HEK293 (cell line): Measurements from ENCODE around the gene WDR91.

ENCODE experiments used
- CTCF ChIA-PET: fragments of 350-600 bp; formaldehyde crosslinking; extraction: SDS; loops from one replicate; lab custom pipeline; 2021; ENCODE audit warnings: antibody characterized with exemption; lab: Yijun Ruan, JAX
- POLR2A ChIA-PET: fragments of 300-600 bp; formaldehyde crosslinking; extraction: SDS; loops from one replicate; lab custom pipeline; 2020; ENCODE audit warnings: antibody characterized with exemption, inconsistent platforms; lab: Yijun Ruan, JAX
- H3K27ac ChIP-seq: fragments of 200-500 bp; sonication (Bioruptor generic); 2 replicates; pipeline ENCODE4 v1.5.1; 2014; ENCODE audit warnings: low read depth, low read length, control low read depth, inconsistent platforms; ENCODE audit errors: extremely low read depth
- H3K36me3 ChIP-seq, 2 experiments: fragments of 200-500 bp in 1 of 2; sonication (Bioruptor generic) in 1 of 2; 1 replicate in 1 of 2; 2 replicates in 1 of 2; pipeline ENCODE4 v1.5.1; 2014 to 2017; ENCODE audit warnings: inconsistent platforms in 2 of 2, low read length in 2 of 2; ENCODE audit not compliant: control insufficient read depth in 2 of 2, insufficient read depth in 1 of 2
- H3K4me1 ChIP-seq: fragments of 200-500 bp; sonication (Bioruptor generic); 2 replicates; pipeline ENCODE4 v1.5.1; 2014; ENCODE audit warnings: mild to moderate bottlenecking, low read length, inconsistent platforms; ENCODE audit not compliant: control insufficient read depth, insufficient read depth
- H3K4me3 ChIP-seq: 2 replicates; pipeline ENCODE4 v1.5.1; 2011; ENCODE audit warnings: low read depth, mild to moderate bottlenecking, control low read depth, low read length, moderate library complexity
- H3K9me3 ChIP-seq: fragments of 200-500 bp; sonication (Bioruptor generic); 2 replicates; pipeline ENCODE4 v1.5.1; 2014; ENCODE audit warnings: low read depth, low read length, inconsistent platforms; ENCODE audit not compliant: control insufficient read depth, insufficient read depth
- EGR2 ChIP-seq: fragments of 450-650 bp; formaldehyde crosslinking; IDR thresholded peaks from 2 replicates; pipeline ENCODE4 v1.5.1; 2016; ENCODE audit warnings: low read depth, missing biosample characterization, missing genetic modification characterization
- INSM2 ChIP-seq: fragments of 450-650 bp; formaldehyde crosslinking; IDR thresholded peaks from 2 replicates; pipeline ENCODE4 v1.5.1; 2016; ENCODE audit warnings: missing biosample characterization, missing genetic modification characterization
- PRDM4 ChIP-seq: fragments of 450-650 bp; formaldehyde crosslinking; IDR thresholded peaks from 2 replicates; pipeline ENCODE4 v1.5.1; 2017; ENCODE audit warnings: missing biosample characterization, missing genetic modification characterization
- SCRT1 ChIP-seq: fragments of 450-650 bp; formaldehyde crosslinking; IDR thresholded peaks from 2 replicates; pipeline ENCODE4 v1.5.1; 2016; ENCODE audit warnings: missing biosample characterization, missing genetic modification characterization, borderline replicate concordance
- SP3 ChIP-seq: fragments of 450-650 bp; formaldehyde crosslinking; IDR thresholded peaks from 2 replicates; pipeline ENCODE4 v1.5.1; 2016; ENCODE audit warnings: missing biosample characterization, missing genetic modification characterization
- ZBTB20 ChIP-seq: fragments of 450-650 bp; formaldehyde crosslinking; IDR thresholded peaks from 2 replicates; pipeline ENCODE4 v1.5.1; 2016; ENCODE audit warnings: missing biosample characterization, missing genetic modification characterization
- ZBTB44 ChIP-seq: fragments of 450-650 bp; IDR thresholded peaks from 2 replicates; pipeline ENCODE4 v1.5.1; 2018; ENCODE audit warnings: missing biosample characterization, mild to moderate bottlenecking, missing genetic modification characterization
- ZBTB48 ChIP-seq: fragments of 450-650 bp; formaldehyde crosslinking; IDR thresholded peaks from 2 replicates; pipeline ENCODE4 v1.5.1; 2016; ENCODE audit warnings: missing biosample characterization, missing genetic modification characterization
- ZEB2 ChIP-seq: fragments of 450-650 bp; formaldehyde crosslinking; IDR thresholded peaks from 2 replicates; pipeline ENCODE4 v1.5.1; 2016; ENCODE audit warnings: missing biosample characterization, missing genetic modification characterization
- ZFP37 ChIP-seq: fragments of 450-650 bp; formaldehyde crosslinking; IDR thresholded peaks from 2 replicates; pipeline ENCODE4 v1.5.1; 2016; ENCODE audit warnings: missing biosample characterization, missing genetic modification characterization
- ZNF121 ChIP-seq: fragments of 450-650 bp; formaldehyde crosslinking; IDR thresholded peaks from 2 replicates; pipeline ENCODE4 v1.5.1; 2016; ENCODE audit warnings: missing biosample characterization, missing genetic modification characterization
- ZNF140 ChIP-seq: fragments of 450-650 bp; formaldehyde crosslinking; IDR thresholded peaks from 2 replicates; pipeline ENCODE4 v1.5.1; 2016; ENCODE audit warnings: missing biosample characterization, missing genetic modification characterization
- ZNF155 ChIP-seq: fragments of 450-650 bp; formaldehyde crosslinking; IDR thresholded peaks from 2 replicates; pipeline ENCODE4 v1.5.1; 2016; ENCODE audit warnings: missing biosample characterization, missing genetic modification characterization
- ZNF223 ChIP-seq: fragments of 450-650 bp; formaldehyde crosslinking; IDR thresholded peaks from 2 replicates; pipeline ENCODE4 v1.5.1; 2016; ENCODE audit warnings: missing biosample characterization, missing genetic modification characterization
- ZNF274 ChIP-seq, 2 experiments: fragments of 200-500 bp in 1 of 2; fragments of 450-650 bp in 1 of 2; sonication (Bioruptor generic) in 1 of 2; formaldehyde crosslinking in 1 of 2; IDR thresholded peaks; 2 replicates each; pipeline versions ENCODE4 v1.5.1 to v1.6.1; 2014 to 2016; ENCODE audit warnings: borderline replicate concordance in 1 of 2, inconsistent platforms in 1 of 2, low read length in 1 of 2, missing biosample characterization in 1 of 2, missing genetic modification characterization in 1 of 2
- ZNF292 ChIP-seq: fragments of 450-650 bp; formaldehyde crosslinking; IDR thresholded peaks from 2 replicates; pipeline ENCODE4 v1.5.1; 2016; ENCODE audit warnings: low read depth, missing biosample characterization, missing genetic modification characterization, borderline replicate concordance
- ZNF37A ChIP-seq: fragments of 450-650 bp; IDR thresholded peaks from 2 replicates; pipeline ENCODE4 v1.5.1; 2018; ENCODE audit warnings: missing biosample characterization, missing genetic modification characterization
- ZNF416 ChIP-seq: fragments of 450-650 bp; formaldehyde crosslinking; IDR thresholded peaks from 2 replicates; pipeline ENCODE4 v1.5.1; 2016; ENCODE audit warnings: missing biosample characterization, missing genetic modification characterization
- ZNF423 ChIP-seq: fragments of 450-650 bp; formaldehyde crosslinking; IDR thresholded peaks from 2 replicates; pipeline ENCODE4 v1.5.1; 2016; ENCODE audit warnings: missing biosample characterization, missing genetic modification characterization
- ZNF473 ChIP-seq: fragments of 450-650 bp; formaldehyde crosslinking; IDR thresholded peaks from 2 replicates; pipeline ENCODE4 v1.5.1; 2017; ENCODE audit warnings: missing biosample characterization, missing genetic modification characterization
- ZNF488 ChIP-seq: fragments of 450-650 bp; formaldehyde crosslinking; IDR thresholded peaks from 2 replicates; pipeline ENCODE4 v1.5.1; 2016; ENCODE audit warnings: missing biosample characterization, missing genetic modification characterization
- ZNF560 ChIP-seq: fragments of 450-650 bp; formaldehyde crosslinking; IDR thresholded peaks from 2 replicates; pipeline ENCODE4 v1.5.1; 2017; ENCODE audit warnings: missing biosample characterization, missing genetic modification characterization, borderline replicate concordance
- ZNF623 ChIP-seq: fragments of 450-650 bp; formaldehyde crosslinking; IDR thresholded peaks from 2 replicates; pipeline ENCODE4 v1.5.1; 2016; ENCODE audit warnings: missing biosample characterization, missing genetic modification characterization
- ZNF658 ChIP-seq: fragments of 450-650 bp; formaldehyde crosslinking; IDR thresholded peaks from 2 replicates; pipeline ENCODE4; 2016; ENCODE audit warnings: missing biosample characterization, missing genetic modification characterization
- ZNF701 ChIP-seq: fragments of 450-650 bp; formaldehyde crosslinking; IDR thresholded peaks from 2 replicates; pipeline ENCODE4 v1.5.1; 2016; ENCODE audit warnings: missing biosample characterization, missing genetic modification characterization
- ZNF791 ChIP-seq: fragments of 450-650 bp; formaldehyde crosslinking; IDR thresholded peaks from 2 replicates; pipeline ENCODE4 v1.5.1; 2016; ENCODE audit warnings: missing biosample characterization, missing genetic modification characterization
- ZNF792 ChIP-seq: fragments of 450-650 bp; formaldehyde crosslinking; IDR thresholded peaks from 2 replicates; pipeline ENCODE4 v1.5.1; 2016; ENCODE audit warnings: missing biosample characterization, missing genetic modification characterization

The WDR91 gene

GRCh38 chr7:135192914-135193536 is 18.3 kb downstream of the WDR91 start:
- peaks cover 0 to 75% of the 10 kb centered on the region in 2 experiments; a peak in 2 of 3 replicates for H3K36me3 ChIP-seq
- TF ChIP-seq ZNF791 (tag by site-specific recombination) (no peak), ZNF701 (no peak), ZNF274 (IDR thresholded peaks at IDR 0.05; ENCODE audit: low read length) (no peak), ZNF274 (tag by site-specific recombination; IDR thresholded peaks at IDR 0.05; ENCODE audit: borderline replicate concordance) (no peak), ZNF37A (tag by site-specific recombination) (no peak), ZNF488 (tag by site-specific recombination) (no peak)
- H3K27ac ChIP-seq: no peak overlapping the region
- no peaks in the 10 kb centered on the region for H3K4me1 ChIP-seq
- no peak overlapping the region for H3K4me3 ChIP-seq
- no peaks in the 10 kb centered on the region for H3K9me3 ChIP-seq
- ChIA-PET CTCF (no interaction called here), POLR2A (no interaction called here)

- no peak overlapping the region for H3K4me3 ChIP-seq
- POLR2A ChIA-PET: no interaction called here
- H3K4me1 ChIP-seq: no peaks in the 10 kb centered on the region
- no peak overlapping the region for H3K27ac ChIP-seq
- CTCF ChIA-PET: no interaction called here
- no peaks in the 10 kb centered on the region for H3K9me3 ChIP-seq
- H3K36me3 ChIP-seq: peaks cover 0 to 73% of the 10 kb centered on the region in 2 experiments; a peak in 2 of 3 replicates
- no peak for TF ChIP-seq ZNF121
- no peak for TF ChIP-seq ZBTB48 (tag by site-specific recombination)
- no peak for TF ChIP-seq ZNF37A (tag by site-specific recombination)
- no peak for TF ChIP-seq ZNF560 (tag by site-specific recombination)
- TF ChIP-seq ZBTB20 (tag by site-specific recombination): no peak
- no peak for TF ChIP-seq ZNF623 (tag by site-specific recombination)
- no peak for TF ChIP-seq PRDM4 (tag by site-specific recombination)
- no peak for TF ChIP-seq ZNF473 (tag by site-specific recombination)
- TF ChIP-seq ZNF792 (tag by site-specific recombination): no peak
- no peak for TF ChIP-seq ZNF223
- TF ChIP-seq, all 188 proteins: peak for 0
Observed at GRCh38 chr7:135190703-135191102, 20.6 kb downstream of the WDR91 start.

GRCh38 chr7:135189961-135190360 is 21.4 kb downstream of the WDR91 start:
- Histone ChIP-seq H3K4me3 (no peak overlapping the region), H3K36me3 (peaks cover 0 to 74% of the 10 kb centered on the region in 2 experiments; a peak in 2 of 3 replicates), H3K9me3 (no peaks in the 10 kb centered on the region), H3K4me1 (no peaks in the 10 kb centered on the region), H3K27ac (no peak overlapping the region)
- CTCF ChIA-PET: no interaction called here
- POLR2A ChIA-PET: no interaction called here
- no peak for TF ChIP-seq EGR2 (tag by site-specific recombination)
- TF ChIP-seq ZNF140 (tag by site-specific recombination): no peak
- no peak for TF ChIP-seq ZNF223
- TF ChIP-seq ZNF423 (tag by site-specific recombination): no peak
- TF ChIP-seq ZBTB44 (tag by site-specific recombination): no peak
- TF ChIP-seq SCRT1 (tag by site-specific recombination): no peak
- TF ChIP-seq ZNF292: no peak
- no peak for TF ChIP-seq SP3
- TF ChIP-seq ZNF416: no peak
- TF ChIP-seq ZEB2: no peak
- no peak for TF ChIP-seq INSM2 (tag by site-specific recombination)
- no peak for TF ChIP-seq ZNF155 (tag by site-specific recombination)
- no peak for TF ChIP-seq ZFP37 (tag by site-specific recombination)
- no peak for TF ChIP-seq ZNF658
